Stimulated activated CD8-positive, alpha-beta memory T cell treated with anti-CD3 and anti-CD28 coated beads, Interleukin-15, amount 100 ng/mL, for 4 hours (primary cell): ENCODE results near the gene CXCR5.

Experiments
- DNase-seq, 2 donors: peaks; one replicate each; pipeline ENCODE4 v3.0.0-alpha.2; 2020; ENCODE audit warnings: low read depth in 2 of 2

Gene CXCR5

GRCh38 chr11:118927554-118928100 is 43.9 kb downstream of the CXCR5 start:
- DNase-seq: no peak

- DNase-seq: peak; percentile 79 to 93
These were observed 44.6 kb downstream of the CXCR5 start for GRCh38 chr11:118928101-118928869.

GRCh38 chr11:118928870-118929500 is 45.3 kb downstream of the CXCR5 start:
- DNase-seq: no peak

GRCh38 chr11:118929501-118930093 is 45.9 kb downstream of the CXCR5 start:
- peak; percentile 57 to 62 for DNase-seq

GRCh38 chr11:118930094-118930712 is 46.5 kb downstream of the CXCR5 start:
- peak; percentile 66 to 74 for DNase-seq

- DNase-seq: no peak
These were observed 47.9 kb downstream of the CXCR5 start for GRCh38 chr11:118931571-118931970.

GRCh38 chr11:118933486-118933885 is 49.8 kb downstream of the CXCR5 start:
- no peak for DNase-seq

GRCh38 chr11:118935376-118935775 is 51.7 kb downstream of the CXCR5 start:
- no peak for DNase-seq

GRCh38 chr11:118938491-118939403 is 55.1 kb downstream of the CXCR5 start:
- no peak for DNase-seq

- no peak for DNase-seq
These were observed 55.8 kb downstream of the CXCR5 start for GRCh38 chr11:118939404-118939915.

GRCh38 chr11:118939953-118940598 is 56.4 kb downstream of the CXCR5 start:
- DNase-seq: no peak

GRCh38 chr11:118947091-118947490 is 63.4 kb downstream of the CXCR5 start:
- DNase-seq: no peak
